ENCODE measurements around the gene DLK2. TPM values are rescaled to one million over a fixed set of nuclear protein-coding genes. Genes with fewer than 3 reads are reported as not detected.
A peak's percentile ranks its signal among the peaks of the same experiment; 100 is the strongest.

The DLK2 gene
- total RNA-seq, 1 donor from 2014 or later = 0.18 TPM

GRCh38 chr6:43451348-43451747 is 4.0 kb downstream of the DLK2 start:
- Mint-ChIP-seq H3K36me3 (ENCODE audit: low read depth, unreplicated experiment) (peaks cover 44% of the 10 kb centered on the region), H3K4me1 (ENCODE audit: unreplicated experiment) (peaks cover 8% of the 10 kb centered on the region), H3K27ac (ENCODE audit: unreplicated experiment) (no peak overlapping the region), H3K4me3 (ENCODE audit: unreplicated experiment) (no peak overlapping the region), H3K9me3 (ENCODE audit: unreplicated experiment) (no peaks in the 10 kb centered on the region), H3K27me3 (ENCODE audit: unreplicated experiment) (peaks cover 7% of the 10 kb centered on the region)
- TF ChIP-seq, protein P1, sequence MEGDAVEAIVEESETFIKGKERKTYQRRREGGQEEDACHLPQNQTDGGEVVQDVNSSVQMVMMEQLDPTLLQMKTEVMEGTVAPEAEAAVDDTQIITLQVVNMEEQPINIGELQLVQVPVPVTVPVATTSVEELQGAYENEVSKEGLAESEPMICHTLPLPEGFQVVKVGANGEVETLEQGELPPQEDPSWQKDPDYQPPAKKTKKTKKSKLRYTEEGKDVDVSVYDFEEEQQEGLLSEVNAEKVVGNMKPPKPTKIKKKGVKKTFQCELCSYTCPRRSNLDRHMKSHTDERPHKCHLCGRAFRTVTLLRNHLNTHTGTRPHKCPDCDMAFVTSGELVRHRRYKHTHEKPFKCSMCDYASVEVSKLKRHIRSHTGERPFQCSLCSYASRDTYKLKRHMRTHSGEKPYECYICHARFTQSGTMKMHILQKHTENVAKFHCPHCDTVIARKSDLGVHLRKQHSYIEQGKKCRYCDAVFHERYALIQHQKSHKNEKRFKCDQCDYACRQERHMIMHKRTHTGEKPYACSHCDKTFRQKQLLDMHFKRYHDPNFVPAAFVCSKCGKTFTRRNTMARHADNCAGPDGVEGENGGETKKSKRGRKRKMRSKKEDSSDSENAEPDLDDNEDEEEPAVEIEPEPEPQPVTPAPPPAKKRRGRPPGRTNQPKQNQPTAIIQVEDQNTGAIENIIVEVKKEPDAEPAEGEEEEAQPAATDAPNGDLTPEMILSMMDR (IDR thresholded peaks at IDR 0.05; ENCODE audit: unreplicated experiment) = no peak
- DNase-seq (ENCODE audit: low spot score) = no peak

DNA sequence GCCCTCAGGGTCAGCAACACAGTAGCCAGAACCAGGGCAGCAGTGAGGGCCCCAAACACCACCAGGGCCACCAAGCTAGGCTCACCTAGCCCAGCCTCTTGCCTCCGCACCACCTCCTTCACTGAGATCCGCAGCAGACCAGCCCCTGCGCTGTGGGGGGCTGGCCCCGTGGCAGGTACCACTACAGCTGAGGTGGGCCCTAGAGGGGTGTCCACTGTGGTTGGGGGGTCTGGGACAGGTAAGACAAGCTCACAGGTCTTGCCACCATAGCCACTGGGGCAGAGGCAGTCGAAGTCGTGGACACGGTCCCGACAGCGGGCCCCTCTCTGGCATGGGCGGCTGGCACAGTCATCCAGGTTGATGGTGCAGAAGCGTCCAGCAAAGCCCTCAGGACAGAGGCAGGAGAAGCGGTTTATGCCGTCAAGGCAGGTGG is 4.6 kb downstream of the DLK2 start:
- Mint-ChIP-seq H3K36me3 (ENCODE audit: low read depth, unreplicated experiment) (peaks cover 45% of the 10 kb centered on the region), H3K4me1 (ENCODE audit: unreplicated experiment) (peaks cover 4% of the 10 kb centered on the region), H3K27ac (ENCODE audit: unreplicated experiment) (no peak overlapping the region), H3K9me3 (ENCODE audit: unreplicated experiment) (no peaks in the 10 kb centered on the region), H3K27me3 (ENCODE audit: unreplicated experiment) (peaks cover 7% of the 10 kb centered on the region), H3K4me3 (ENCODE audit: unreplicated experiment) (no peak overlapping the region)
- DNase-seq (ENCODE audit: low spot score) = no peak
- TF ChIP-seq, protein P1 (IDR thresholded peaks at IDR 0.05; ENCODE audit: unreplicated experiment) = no peak

- TF ChIP-seq, protein P1 (IDR thresholded peaks at IDR 0.05; ENCODE audit: unreplicated experiment) = no peak
- Mint-ChIP-seq H3K4me1 (ENCODE audit: unreplicated experiment) (peaks cover 5% of the 10 kb centered on the region), H3K9me3 (ENCODE audit: unreplicated experiment) (no peaks in the 10 kb centered on the region), H3K36me3 (ENCODE audit: low read depth, unreplicated experiment) (peaks cover 44% of the 10 kb centered on the region), H3K27me3 (ENCODE audit: unreplicated experiment) (peaks cover 5% of the 10 kb centered on the region), H3K27ac (ENCODE audit: unreplicated experiment) (no peak overlapping the region), H3K4me3 (ENCODE audit: unreplicated experiment) (peak overlapping the region; percentile 78)
- no peak for DNase-seq (ENCODE audit: low spot score)
These were observed 6.4 kb downstream of the DLK2 start for GRCh38 chr6:43448916-43449315.

GRCh38 chr6:43447604-43448003 is 7.7 kb downstream of the DLK2 start:
- no peak for DNase-seq (ENCODE audit: low spot score)
- TF ChIP-seq, protein P1 (IDR thresholded peaks at IDR 0.05; ENCODE audit: unreplicated experiment) = no peak
- Mint-ChIP-seq H3K27ac (ENCODE audit: unreplicated experiment) (peak overlapping the region; percentile 76), H3K9me3 (ENCODE audit: unreplicated experiment) (no peaks in the 10 kb centered on the region), H3K27me3 (ENCODE audit: unreplicated experiment) (peaks cover 5% of the 10 kb centered on the region), H3K4me3 (ENCODE audit: unreplicated experiment) (peak overlapping the region; percentile 74), H3K4me1 (ENCODE audit: unreplicated experiment) (peaks cover 6% of the 10 kb centered on the region), H3K36me3 (ENCODE audit: low read depth, unreplicated experiment) (peaks cover 46% of the 10 kb centered on the region)

GRCh38 chr6:43445576-43445975 is 9.8 kb downstream of the DLK2 start:
- TF ChIP-seq, protein P1 (IDR thresholded peaks at IDR 0.05; ENCODE audit: unreplicated experiment) = no peak
- Mint-ChIP-seq H3K4me1 (ENCODE audit: unreplicated experiment) (peaks cover 6% of the 10 kb centered on the region), H3K4me3 (ENCODE audit: unreplicated experiment) (no peak overlapping the region), H3K27me3 (ENCODE audit: unreplicated experiment) (peaks cover 3% of the 10 kb centered on the region), H3K36me3 (ENCODE audit: low read depth, unreplicated experiment) (peaks cover 44% of the 10 kb centered on the region), H3K9me3 (ENCODE audit: unreplicated experiment) (no peaks in the 10 kb centered on the region), H3K27ac (ENCODE audit: unreplicated experiment) (no peak overlapping the region)
- DNase-seq (ENCODE audit: low spot score) = no peak

All from endothelial cell (in vitro differentiated cells).